HFFc6 (cell line): ENCODE data around the gene ACAA2. TPM values are rescaled to one million over a fixed set of nuclear protein-coding genes. Genes with fewer than 3 reads are reported as not detected.

Source experiments
- DNase-seq: peaks from one replicate; pipeline ENCODE4 v3.0.0-alpha.2; 2018
- H3K27ac Mint-ChIP-seq: 2 replicates; pipeline ENCODE4 v1.8.0; 2020; ENCODE audit warnings: mild to moderate bottlenecking, mixed read lengths
- H3K27me3 Mint-ChIP-seq: 2 replicates; pipeline ENCODE4 v1.8.0; 2021; ENCODE audit warnings: mild to moderate bottlenecking, moderate library complexity, mixed read lengths; ENCODE audit not compliant: insufficient read depth
- H3K36me3 Mint-ChIP-seq: 2 replicates; pipeline ENCODE4 v1.8.0; 2021; ENCODE audit warnings: low read depth, mixed read lengths
- H3K4me1 Mint-ChIP-seq: 2 replicates; pipeline ENCODE4 v1.8.0; 2020; ENCODE audit warnings: low read depth, mixed read lengths
- H3K4me3 Mint-ChIP-seq: 2 replicates; pipeline ENCODE4 v1.8.0; 2020; ENCODE audit warnings: mild to moderate bottlenecking, moderate library complexity, mixed read lengths
- H3K9me3 Mint-ChIP-seq: 2 replicates; pipeline ENCODE4 v1.8.0; 2020; ENCODE audit warnings: mild to moderate bottlenecking, mixed read lengths
- CTCF ChIP-seq: fragments of 200-600 bp; sonication (generic); IDR thresholded peaks from 2 replicates; pipeline ENCODE4 v1.5.0; 2021; ENCODE audit warnings: antibody characterized with exemption, mild to moderate bottlenecking
- total RNA-seq, 6 experiments: library from RNA; stranded (reverse); fragmentation: NEBNext Ultra II Directional; extraction: Animal tissue kit (Norgen Biotek cat#: 25700); gene quantifications; 2 replicates in 1 of 6; 3 replicates in 5 of 6; pipeline ENCODE4 v1.2.3, GENCODE V29; 2021

The ACAA2 gene
- total RNA-seq, 6 experiments from 2014 or later: 6.3 to 23.3 (median 7.1) TPM

DNA sequence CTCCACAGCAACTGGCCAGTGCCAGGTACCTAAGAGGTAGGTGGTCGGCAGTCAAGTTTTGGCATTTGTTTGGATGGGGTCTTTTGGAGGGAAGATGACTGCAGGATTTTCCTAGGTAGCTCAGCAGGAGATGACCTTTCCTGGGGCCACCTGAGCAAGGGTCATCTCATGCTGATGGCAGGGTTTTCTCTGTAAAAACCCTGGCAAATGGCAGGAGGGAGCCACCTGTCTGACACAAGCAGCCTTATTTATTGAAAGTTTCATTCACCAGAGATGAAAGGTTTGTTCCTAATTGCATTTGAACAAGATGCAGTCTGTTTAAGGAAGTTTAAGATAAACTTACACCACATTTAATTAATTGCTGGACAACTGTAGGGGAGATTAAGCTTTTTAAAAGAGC lies 31.6 kb upstream of the ACAA2 start:
- Mint-ChIP-seq H3K27me3 (peaks cover 17% of the 10 kb centered on the region), H3K4me1 (peaks cover 22% of the 10 kb centered on the region), H3K27ac (no peak overlapping the region), H3K9me3 (no peaks in the 10 kb centered on the region), H3K4me3 (no peak overlapping the region), H3K36me3 (no peaks in the 10 kb centered on the region)
- no peak for TF ChIP-seq CTCF
- DNase-seq: no peak

DNA sequence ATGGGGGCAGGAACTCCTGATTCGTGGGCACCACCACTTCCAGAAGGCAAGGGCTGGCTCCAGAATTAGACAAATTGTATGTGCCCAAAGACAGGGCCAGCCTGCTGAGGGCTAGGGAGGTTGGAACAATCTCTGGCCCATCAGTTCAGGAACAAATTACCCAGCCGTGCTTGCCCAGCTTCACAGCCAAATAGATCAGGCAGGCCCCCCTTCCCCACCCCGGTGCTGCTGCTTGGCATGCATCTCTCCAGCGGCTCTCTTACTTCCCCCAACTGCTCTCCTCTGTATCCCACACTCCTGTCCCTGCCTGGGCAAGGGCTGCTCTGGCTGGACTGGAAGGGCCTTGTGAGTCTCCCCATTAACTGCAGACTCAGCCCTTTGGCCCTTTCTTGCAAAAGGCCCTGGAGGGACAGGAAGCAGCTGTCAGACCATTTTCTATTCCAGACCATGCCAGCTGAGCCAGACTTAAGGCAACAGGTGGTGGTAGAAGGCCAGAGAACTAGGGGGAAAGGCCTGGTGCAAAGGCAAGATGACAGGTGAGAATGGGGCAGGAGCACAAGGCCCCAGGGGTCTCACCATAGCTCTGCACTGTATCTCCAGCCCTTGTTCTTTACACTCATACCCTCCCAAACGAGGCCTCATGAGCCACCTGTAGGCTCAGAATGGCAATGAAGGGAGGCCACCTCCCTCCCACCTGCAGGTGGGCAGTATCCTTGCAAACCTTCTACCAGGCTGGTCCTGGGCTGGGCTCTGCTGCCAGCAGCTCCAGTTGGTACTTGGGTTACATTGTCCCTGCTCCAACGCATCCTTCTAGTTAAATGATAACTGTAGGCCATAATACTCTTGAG lies 30.7 kb upstream of the ACAA2 start:
- DNase-seq: no peak
- TF ChIP-seq CTCF: no peak
- Mint-ChIP-seq H3K27ac (no peak overlapping the region), H3K4me1 (peaks cover 21% of the 10 kb centered on the region), H3K4me3 (no peak overlapping the region), H3K9me3 (no peaks in the 10 kb centered on the region), H3K36me3 (no peaks in the 10 kb centered on the region), H3K27me3 (peaks cover 17% of the 10 kb centered on the region)

DNA sequence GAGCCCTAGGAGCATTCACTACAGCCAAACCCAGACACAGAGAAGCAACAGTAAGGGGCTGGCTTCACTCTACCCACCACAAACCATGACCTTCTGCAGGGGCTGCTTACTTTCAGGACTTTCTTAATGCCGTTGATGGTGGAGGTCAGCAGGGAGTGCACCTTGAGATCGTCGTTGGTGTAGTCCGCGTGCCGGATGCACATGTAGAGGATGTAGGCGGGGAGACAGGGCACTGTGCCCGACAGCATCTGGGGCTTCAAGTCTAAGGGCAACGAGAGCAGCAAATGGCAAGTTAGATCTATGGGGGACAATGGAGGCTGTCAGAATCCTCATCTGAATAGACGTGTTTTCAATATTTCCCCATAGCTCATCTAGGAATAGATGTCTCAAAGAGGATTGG lies 29.8 kb upstream of the ACAA2 start:
- DNase-seq: no peak

DNA sequence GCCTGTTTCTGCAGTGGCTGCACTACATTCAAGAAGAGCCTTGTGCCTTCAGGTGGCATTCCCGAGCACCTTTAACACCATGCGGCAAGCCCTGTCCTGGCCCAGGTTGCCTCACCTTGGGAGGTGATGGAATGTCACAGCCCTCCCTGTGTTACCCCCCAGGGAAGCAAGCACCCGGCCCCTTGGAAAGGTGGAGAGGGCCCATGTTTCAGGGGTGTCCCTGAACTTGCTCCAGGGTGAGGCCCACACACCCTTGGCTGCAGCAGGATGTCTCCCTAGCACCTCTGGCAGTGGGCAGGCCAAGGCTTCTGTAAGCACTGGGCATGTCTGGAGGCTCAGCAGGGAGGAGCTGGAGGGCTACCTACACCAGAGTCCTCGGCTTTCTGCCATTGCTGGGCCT lies 29.3 kb upstream of the ACAA2 start:
- Mint-ChIP-seq H3K9me3 (no peaks in the 10 kb centered on the region), H3K4me3 (no peak overlapping the region), H3K4me1 (peaks cover 20% of the 10 kb centered on the region), H3K36me3 (no peaks in the 10 kb centered on the region), H3K27ac (no peak overlapping the region), H3K27me3 (peaks cover 8% of the 10 kb centered on the region)
- DNase-seq: no peak
- TF ChIP-seq CTCF: no peak

More for the DNA sequence above, 29.8 kb upstream of the ACAA2 start:
- no peak overlapping the region for H3K4me3 Mint-ChIP-seq
- no peaks in the 10 kb centered on the region for H3K36me3 Mint-ChIP-seq
- no peaks in the 10 kb centered on the region for H3K9me3 Mint-ChIP-seq
- H3K27me3 Mint-ChIP-seq: peaks cover 13% of the 10 kb centered on the region
- H3K4me1 Mint-ChIP-seq: peaks cover 20% of the 10 kb centered on the region
- no peak overlapping the region for H3K27ac Mint-ChIP-seq
- TF ChIP-seq CTCF: no peak

DNA sequence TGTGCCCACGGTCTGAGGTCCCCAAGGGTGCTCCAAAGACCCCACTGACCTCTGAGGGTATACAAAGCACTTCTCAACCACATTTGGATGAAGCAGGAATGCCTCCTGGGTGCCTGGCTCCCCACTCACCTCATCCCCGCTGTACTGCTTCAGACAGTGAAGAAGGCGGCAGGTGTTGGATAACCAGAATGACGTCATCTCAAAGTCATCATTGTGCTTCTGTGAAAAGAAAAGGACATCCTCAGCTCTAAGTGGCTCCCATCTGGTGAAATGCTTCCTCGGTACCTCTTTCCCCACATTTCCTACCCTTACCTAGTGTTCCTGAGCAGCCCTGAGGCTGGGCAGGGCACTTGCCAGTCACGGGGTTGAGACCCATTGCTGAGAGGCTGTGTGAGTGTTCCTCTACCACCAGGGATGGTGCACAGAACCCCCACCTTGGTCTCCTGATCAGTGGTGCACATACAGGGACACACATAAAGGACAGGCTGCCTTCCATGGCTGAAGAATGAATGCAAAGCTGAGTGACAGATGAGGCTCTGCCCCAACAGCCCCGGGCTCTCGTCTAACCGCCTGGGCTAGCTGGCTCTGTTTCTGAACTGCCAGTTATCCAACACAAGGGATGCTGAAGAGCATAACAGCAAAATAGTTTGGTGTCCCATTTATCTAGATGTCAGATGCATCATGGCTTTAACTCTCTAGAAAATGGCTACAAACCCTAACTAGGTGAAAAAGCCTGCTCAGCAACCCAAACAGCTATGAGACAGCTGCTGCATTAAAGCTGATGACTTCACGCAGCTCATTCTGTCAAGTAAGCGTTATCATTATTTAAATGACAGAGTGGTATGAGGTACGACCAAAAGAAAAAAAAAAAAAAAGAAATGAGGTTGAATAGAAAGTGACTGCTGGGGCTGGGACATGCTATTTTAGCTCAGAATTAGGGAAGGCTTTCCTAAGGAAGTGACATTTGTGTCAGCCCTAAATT lies 28.2 kb upstream of the ACAA2 start:
- Mint-ChIP-seq H3K36me3 (no peaks in the 10 kb centered on the region), H3K4me3 (no peak overlapping the region), H3K9me3 (no peaks in the 10 kb centered on the region), H3K4me1 (peaks cover 18% of the 10 kb centered on the region), H3K27ac (no peak overlapping the region), H3K27me3 (peaks cover 5% of the 10 kb centered on the region)
- DNase-seq: no peak
- TF ChIP-seq CTCF: no peak
